OCI-LY7 (cell line): Measurements from ENCODE around the gene TMEM130. TPM values are rescaled to one million over a fixed set of nuclear protein-coding genes. Genes with fewer than 3 reads are reported as not detected.

Experiments
- BruUV-seq: library from RNA; stranded (reverse); fragments of 400-500 nt; replicated peaks from 2 replicates; lab custom pipeline; 2021; lab: Mats Ljungman, UMichigan
- CTCF ChIA-PET: fragments of 300-600 bp; sonication (Branson Sonifier 250); formaldehyde crosslinking; loops from one replicate; lab custom pipeline; 2022; ENCODE audit warnings: antibody characterized with exemption; ENCODE audit not compliant: unreplicated experiment; lab: Charles Lee
- POLR2A ChIA-PET: fragments of 300-600 bp; sonication (Branson Sonifier 250); formaldehyde crosslinking; loops from one replicate; lab custom pipeline; 2022; ENCODE audit warnings: antibody characterized with exemption; lab: Charles Lee
- DNase-seq: peaks from one replicate; pipeline ENCODE4 v3.0.0-alpha.2; 2015; ENCODE audit warnings: low spot score
- H2AFZ ChIP-seq: fragments of 200-600 bp; sonication (generic), shearing (Covaris generic); 2 replicates; pipeline ENCODE4 v1.6.1; 2014; ENCODE audit warnings: mild to moderate bottlenecking, antibody characterized with exemption, low read length, moderate library complexity
- H3K27ac ChIP-seq: fragments of 200-600 bp; sonication (generic); 2 replicates; pipeline ENCODE4 v1.5.1; 2014; ENCODE audit warnings: mixed run types, low read depth, mild to moderate bottlenecking, moderate library complexity, low read length, inconsistent platforms; ENCODE audit not compliant: poor library complexity, severe bottlenecking
- H3K36me3 ChIP-seq: fragments of 200-600 bp; sonication (generic); 2 replicates; pipeline ENCODE4 v1.6.1; 2014; ENCODE audit warnings: mild to moderate bottlenecking, antibody characterized with exemption, low read length, moderate library complexity, mixed read lengths; ENCODE audit not compliant: insufficient read depth
- H3K4me1 ChIP-seq: fragments of 200-600 bp; sonication (generic); 2 replicates; pipeline ENCODE4 v1.5.1; 2014; ENCODE audit warnings: mild to moderate bottlenecking, low read length; ENCODE audit not compliant: insufficient read depth, poor library complexity, severe bottlenecking
- H3K4me2 ChIP-seq: fragments of 200-600 bp; sonication (generic); 2 replicates; pipeline ENCODE4 v1.6.1; 2014; ENCODE audit warnings: mild to moderate bottlenecking, low read length
- H3K4me3 ChIP-seq: fragments of 200-600 bp; sonication (generic); 2 replicates; pipeline ENCODE4 v1.5.1; 2014; ENCODE audit warnings: mild to moderate bottlenecking, low read depth, low read length; ENCODE audit not compliant: poor library complexity, severe bottlenecking
- H3K79me2 ChIP-seq: fragments of 200-600 bp; sonication (generic); 2 replicates; pipeline ENCODE4 v1.6.1; 2016; ENCODE audit warnings: low read depth, mild to moderate bottlenecking, low read length, moderate library complexity, mixed read lengths; ENCODE audit not compliant: insufficient read depth
- H3K9me2 ChIP-seq: fragments of 200-600 bp; sonication (generic); 2 replicates; pipeline ENCODE4 v1.6.1; 2016; ENCODE audit warnings: mild to moderate bottlenecking, low read length, mixed read lengths; ENCODE audit not compliant: insufficient read depth
- H3K9me3 ChIP-seq: fragments of 200-600 bp; sonication (generic); 2 replicates; pipeline ENCODE4 v1.6.1; 2014; ENCODE audit warnings: mild to moderate bottlenecking, mixed run types, low read length, mixed read lengths
- H4K20me1 ChIP-seq: fragments of 200-600 bp; sonication (generic); 2 replicates; pipeline ENCODE4 v1.6.1; 2014; ENCODE audit warnings: mild to moderate bottlenecking, antibody characterized with exemption, low read length, moderate library complexity, mixed read lengths; ENCODE audit not compliant: insufficient read depth
- CTCF ChIP-seq: fragments of 200-600 bp; sonication (generic); conservative IDR thresholded peaks from 2 replicates; pipeline ENCODE4 v1.5.1; 2014; ENCODE audit warnings: mild to moderate bottlenecking, antibody characterized with exemption, low read length, moderate library complexity, mixed read lengths
- EZH2phosphoT487 ChIP-seq: fragments of 200-600 bp; sonication (generic); IDR thresholded peaks from 2 replicates; pipeline ENCODE4 v1.6.1; 2018; ENCODE audit warnings: low read depth, borderline replicate concordance, mild to moderate bottlenecking, mixed run types, antibody characterized with exemption, low read length, moderate library complexity, mixed read lengths
- intact Hi-C: fragments of 100-400 bp; cut with micrococcal nuclease; formaldehyde crosslinking; loops from one replicate; pipeline ENCODE4 v1.10.0; 2022; ENCODE audit not compliant: unreplicated experiment
- total RNA-seq, 2 experiments: library from RNA; depleted of rRNA in 1 of 2; stranded (reverse); fragments of >200 nt in 1 of 2; shearing (Covaris generic) in 1 of 2; gene quantifications; 2 replicates each; pipeline ENCODE4 v1.2.3, GENCODE V29; 2014 to 2022

Gene TMEM130
- total RNA-seq, 2 experiments from 2014 or later: 0.22 to 0.57 TPM

GRCh38 chr7:98862716-98863420, 6.9 kb downstream of the TMEM130 start:
- no peak overlapping the region for H3K27ac ChIP-seq
- CTCF ChIA-PET: no interaction called here
- no peak overlapping the region for H3K4me2 ChIP-seq
- no peaks in the 10 kb centered on the region for H3K9me3 ChIP-seq
- no peaks in the 10 kb centered on the region for H3K79me2 ChIP-seq
- no peak for TF ChIP-seq CTCF
- H3K36me3 ChIP-seq: no peaks in the 10 kb centered on the region
- POLR2A ChIA-PET: no interaction called here
- no peak overlapping the region for H2AFZ ChIP-seq
- intact Hi-C loops: no loop called here
- no TSS peak for BruUV-seq
- DNase-seq: no peak
- peaks cover 12% of the 10 kb centered on the region for H3K4me1 ChIP-seq
- H4K20me1 ChIP-seq: no peaks in the 10 kb centered on the region
- no peak overlapping the region for H3K4me3 ChIP-seq
- no peaks in the 10 kb centered on the region for H3K9me2 ChIP-seq

GRCh38 chr7:98862203-98862602, 7.6 kb downstream of the TMEM130 start:
- peaks cover 8% of the 10 kb centered on the region for H3K4me1 ChIP-seq
- no peak overlapping the region for H3K4me3 ChIP-seq
- H4K20me1 ChIP-seq: no peaks in the 10 kb centered on the region
- H3K79me2 ChIP-seq: no peaks in the 10 kb centered on the region
- TF ChIP-seq EZH2phosphoT487: no peak
- TF ChIP-seq CTCF: no peak
- no peaks in the 10 kb centered on the region for H3K9me3 ChIP-seq
- intact Hi-C loops: no loop called here
- H3K36me3 ChIP-seq: no peaks in the 10 kb centered on the region
- H3K4me2 ChIP-seq: no peak overlapping the region
- no peak overlapping the region for H2AFZ ChIP-seq
- no peak for DNase-seq
- CTCF ChIA-PET: no interaction called here
- no TSS peak for BruUV-seq
- POLR2A ChIA-PET: no interaction called here
- H3K27ac ChIP-seq: no peak overlapping the region
- H3K9me2 ChIP-seq: no peaks in the 10 kb centered on the region

- H3K4me3 ChIP-seq: no peak overlapping the region
- H3K4me1 ChIP-seq: no peaks in the 10 kb centered on the region
- H3K27ac ChIP-seq: no peak overlapping the region
- CTCF ChIA-PET: no interaction called here
- no peaks in the 10 kb centered on the region for H3K9me2 ChIP-seq
- H3K9me3 ChIP-seq: no peaks in the 10 kb centered on the region
- H3K79me2 ChIP-seq: no peaks in the 10 kb centered on the region
- intact Hi-C loops: no loop called here
- TF ChIP-seq CTCF (no peak), EZH2phosphoT487 (no peak)
- DNase-seq: no peak
- no peaks in the 10 kb centered on the region for H4K20me1 ChIP-seq
- no TSS peak for BruUV-seq
- no peaks in the 10 kb centered on the region for H3K36me3 ChIP-seq
- no peak overlapping the region for H3K4me2 ChIP-seq
- H2AFZ ChIP-seq: no peak overlapping the region
- POLR2A ChIA-PET: interaction anchor here (0.5 kb wide), 1 partner anchor 1194 kb away, joined by 4 read pairs; no protein-coding TSS in a partner anchor
These were observed 9.7 kb downstream of the TMEM130 start for GRCh38 chr7:98860071-98860470.
